ENCODE data around the gene KIAA0232.

The KIAA0232 gene

DNA sequence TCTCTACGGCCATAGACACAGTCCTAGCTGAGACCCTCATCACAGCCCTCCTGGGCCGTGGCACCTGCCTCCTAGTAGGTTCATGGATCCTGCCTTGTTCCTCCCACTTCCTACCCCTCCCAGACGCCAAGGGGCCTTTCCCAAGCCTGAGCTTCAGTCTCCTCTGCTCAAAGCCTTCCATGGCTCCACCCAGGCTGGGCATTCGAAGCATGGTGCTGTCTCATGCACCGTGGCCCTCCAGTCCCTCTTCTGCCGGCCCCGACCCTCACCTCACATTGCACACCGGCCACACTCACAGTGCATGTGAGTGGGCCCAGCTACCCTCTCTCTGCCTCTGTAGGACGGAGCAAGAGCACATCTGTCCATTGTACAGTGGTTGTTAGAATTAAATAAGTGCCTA, 21.7 kb upstream of the KIAA0232 start:
- Histone ChIP-seq H3K9me3 (ENCODE audit: control insufficient read depth, insufficient read depth, low read length) (no peaks in the 10 kb centered on the region), H3K9ac (ENCODE audit: low read depth, low read length) (no peak overlapping the region), H3K4me1 (ENCODE audit: control insufficient read depth, insufficient read depth, low read length) (no peaks in the 10 kb centered on the region), H3K36me3 (ENCODE audit: control insufficient read depth, insufficient read depth, low read length) (no peaks in the 10 kb centered on the region), H3K4me3 (ENCODE audit: low read depth, low read length) (no peak overlapping the region), H3K27ac (ENCODE audit: low read depth, low read length) (no peak overlapping the region), H3K27me3 (ENCODE audit: control insufficient read depth, insufficient read depth, low read length) (no peaks in the 10 kb centered on the region)

DNA sequence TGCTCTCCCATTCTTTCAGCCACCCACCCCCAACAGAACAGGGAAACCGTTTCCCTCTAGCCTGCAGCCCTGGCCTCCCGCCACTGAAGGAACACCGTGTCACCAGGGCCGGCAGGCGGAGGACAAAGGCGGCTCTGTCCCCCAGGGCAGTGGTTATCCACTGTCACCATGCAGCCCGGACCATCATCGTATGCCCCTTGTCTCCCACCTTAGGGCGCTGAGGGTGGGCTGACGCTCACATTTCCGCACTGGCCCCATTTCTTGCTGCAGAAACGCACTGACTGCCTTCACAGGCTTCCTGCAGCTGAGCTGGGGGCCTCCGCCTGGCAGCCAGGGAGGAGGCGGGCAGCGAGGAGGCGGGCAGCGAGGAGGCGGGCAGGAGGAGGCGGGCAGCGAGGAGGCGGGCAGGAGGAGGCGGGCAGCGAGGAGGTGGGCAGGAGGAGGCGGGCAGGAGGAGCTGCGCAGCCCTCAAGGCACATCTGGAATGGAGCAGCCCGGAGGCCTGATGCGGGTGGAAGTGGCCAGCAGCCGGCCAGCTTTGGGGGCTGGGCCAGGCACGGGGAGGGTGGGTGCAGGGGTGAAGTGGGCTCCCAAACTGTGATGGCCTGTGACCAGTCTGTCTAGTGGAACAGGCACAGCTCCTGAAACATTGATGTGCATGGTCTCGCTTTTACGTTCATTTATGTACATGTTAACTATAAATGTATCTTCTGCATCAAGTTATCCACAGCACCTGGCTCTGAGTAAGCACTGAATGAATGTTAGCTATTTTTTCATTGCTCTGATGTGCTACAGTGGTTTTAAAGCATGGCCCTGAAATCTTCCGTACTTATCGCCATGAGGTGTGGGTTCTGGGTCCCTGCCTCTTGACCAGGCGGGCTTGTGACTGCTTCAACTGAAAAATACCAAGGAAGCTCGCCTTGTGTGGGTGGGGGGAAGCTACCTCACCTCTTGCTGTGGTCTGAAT, 20.6 kb upstream of the KIAA0232 start:
- Histone ChIP-seq H3K27ac (ENCODE audit: low read depth, low read length) (no peak overlapping the region), H3K36me3 (ENCODE audit: control insufficient read depth, insufficient read depth, low read length) (no peaks in the 10 kb centered on the region), H3K9me3 (ENCODE audit: control insufficient read depth, insufficient read depth, low read length) (no peaks in the 10 kb centered on the region), H3K4me1 (ENCODE audit: control insufficient read depth, insufficient read depth, low read length) (no peaks in the 10 kb centered on the region), H3K27me3 (ENCODE audit: control insufficient read depth, insufficient read depth, low read length) (no peaks in the 10 kb centered on the region), H3K9ac (ENCODE audit: low read depth, low read length) (no peak overlapping the region), H3K4me3 (ENCODE audit: low read depth, low read length) (no peak overlapping the region)

DNA sequence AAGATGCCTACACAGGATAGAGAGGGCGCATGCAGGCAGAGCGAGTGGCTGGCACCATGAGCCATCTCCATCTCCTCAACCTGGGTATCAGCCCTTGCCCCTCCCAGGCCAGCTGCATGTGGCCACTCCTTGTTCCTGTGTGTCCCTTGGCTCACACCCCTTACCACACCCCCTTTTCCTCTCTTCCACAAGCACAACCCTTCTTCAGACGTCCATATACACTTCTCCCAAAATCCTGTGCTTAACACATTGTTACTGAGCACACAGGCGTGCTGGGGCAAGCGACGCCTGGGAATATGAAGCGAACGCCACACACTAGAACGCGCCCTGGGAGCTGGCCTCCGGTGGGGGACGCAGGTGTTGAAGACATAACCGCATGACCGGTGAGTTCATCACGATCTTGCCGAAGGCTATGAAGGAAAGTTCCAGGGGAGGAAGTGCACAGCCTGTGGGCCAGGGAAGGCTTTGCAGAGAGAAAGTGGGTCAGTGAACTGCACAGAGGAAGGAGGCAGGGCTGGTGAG, 19.1 kb upstream of the KIAA0232 start:
- H3K4me3 ChIP-seq (ENCODE audit: low read depth, low read length), result no peak overlapping the region
- H3K9me3 ChIP-seq (ENCODE audit: control insufficient read depth, insufficient read depth, low read length), result no peaks in the 10 kb centered on the region
- H3K4me1 ChIP-seq (ENCODE audit: control insufficient read depth, insufficient read depth, low read length), result no peaks in the 10 kb centered on the region
- H3K27ac ChIP-seq (ENCODE audit: low read depth, low read length), result no peak overlapping the region
- H3K27me3 ChIP-seq (ENCODE audit: control insufficient read depth, insufficient read depth, low read length), result no peaks in the 10 kb centered on the region
- no peak overlapping the region for H3K9ac ChIP-seq (ENCODE audit: low read depth, low read length)
- H3K36me3 ChIP-seq (ENCODE audit: control insufficient read depth, insufficient read depth, low read length), result no peaks in the 10 kb centered on the region

DNA sequence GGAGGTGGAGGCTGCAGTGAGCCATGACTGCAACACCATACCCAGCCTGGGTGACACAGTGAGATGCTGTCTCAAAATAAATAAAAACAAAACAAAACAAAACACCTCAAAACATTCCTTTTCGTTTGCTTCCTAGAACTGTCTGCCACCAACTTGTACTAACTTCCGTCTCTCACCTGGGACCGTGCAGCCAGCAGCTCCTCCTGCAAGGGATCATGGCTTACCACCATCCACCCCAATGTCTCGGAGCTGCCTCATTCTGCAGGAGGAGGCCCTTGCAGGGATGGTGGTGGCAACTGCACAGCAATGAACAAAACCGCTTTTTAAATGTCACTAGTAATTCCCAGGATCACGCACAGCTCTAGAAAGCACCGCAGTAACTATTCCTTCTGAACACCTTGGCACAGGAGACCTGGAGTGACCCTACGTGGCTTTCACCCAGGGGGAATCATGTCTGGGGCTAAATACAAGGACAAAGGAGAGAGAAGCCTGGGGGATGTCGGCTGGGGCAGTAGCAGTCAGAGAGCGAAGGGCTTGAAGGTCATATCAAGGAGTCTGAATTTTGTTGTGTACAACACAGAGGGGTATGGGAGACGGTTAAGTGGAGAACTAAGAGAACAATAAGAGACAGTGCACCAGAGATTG, 17.4 kb upstream of the KIAA0232 start:
- H3K4me1 ChIP-seq (ENCODE audit: control insufficient read depth, insufficient read depth, low read length), result no peaks in the 10 kb centered on the region

DNA sequence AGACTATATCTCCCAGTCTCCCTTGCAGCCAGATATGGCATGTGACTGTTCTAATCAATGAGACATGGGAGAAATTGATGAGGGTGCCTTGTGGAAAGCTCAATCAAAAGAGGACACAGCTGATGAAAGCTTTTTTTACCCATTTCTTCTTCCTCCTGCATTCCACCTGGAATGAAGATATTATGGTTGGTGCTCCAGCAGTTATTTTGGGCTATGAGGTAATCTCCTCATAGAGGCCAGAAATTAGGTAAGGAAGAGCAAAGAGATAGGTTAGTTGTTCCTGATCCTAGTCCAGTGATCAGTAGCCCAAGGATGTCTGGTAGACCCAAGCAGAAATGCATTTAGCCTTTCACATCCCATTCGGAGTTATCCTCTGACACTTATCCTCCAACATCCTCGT, 16.8 kb upstream of the KIAA0232 start:
- no peak overlapping the region for H3K9ac ChIP-seq (ENCODE audit: low read depth, low read length)
- no peak overlapping the region for H3K4me3 ChIP-seq (ENCODE audit: low read depth, low read length)
- H3K9me3 ChIP-seq (ENCODE audit: control insufficient read depth, insufficient read depth, low read length), result no peaks in the 10 kb centered on the region
- H3K27ac ChIP-seq (ENCODE audit: low read depth, low read length), result no peak overlapping the region
- H3K4me1 ChIP-seq (ENCODE audit: control insufficient read depth, insufficient read depth, low read length), result no peaks in the 10 kb centered on the region
- H3K36me3 ChIP-seq (ENCODE audit: control insufficient read depth, insufficient read depth, low read length), result no peaks in the 10 kb centered on the region
- H3K27me3 ChIP-seq (ENCODE audit: control insufficient read depth, insufficient read depth, low read length), result no peaks in the 10 kb centered on the region

More for the DNA sequence above, 17.4 kb upstream of the KIAA0232 start:
- Histone ChIP-seq H3K9ac (ENCODE audit: low read depth, low read length) (no peak overlapping the region), H3K4me3 (ENCODE audit: low read depth, low read length) (no peak overlapping the region), H3K27ac (ENCODE audit: low read depth, low read length) (no peak overlapping the region), H3K36me3 (ENCODE audit: control insufficient read depth, insufficient read depth, low read length) (no peaks in the 10 kb centered on the region), H3K27me3 (ENCODE audit: control insufficient read depth, insufficient read depth, low read length) (no peaks in the 10 kb centered on the region), H3K9me3 (ENCODE audit: control insufficient read depth, insufficient read depth, low read length) (no peaks in the 10 kb centered on the region)

DNA sequence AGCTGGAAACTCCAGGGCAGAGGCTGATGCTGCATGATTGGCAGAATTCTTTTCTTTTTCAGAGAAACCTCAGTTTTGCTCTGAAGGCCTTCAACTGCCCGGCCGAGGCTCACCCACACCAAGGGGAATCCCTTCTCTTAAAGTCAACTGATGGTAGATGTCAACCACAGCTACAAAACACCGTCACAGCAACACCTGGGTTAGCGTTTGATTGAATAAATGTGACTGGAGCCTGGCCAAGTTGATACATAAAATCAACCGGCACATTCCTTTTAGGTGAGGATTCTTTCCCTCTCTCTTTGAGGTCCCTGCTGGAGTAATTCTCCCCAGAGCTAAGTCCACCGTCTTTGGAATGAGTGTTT, 15.2 kb upstream of the KIAA0232 start:
- no peaks in the 10 kb centered on the region for H3K27me3 ChIP-seq (ENCODE audit: control insufficient read depth, insufficient read depth, low read length)
- H3K9ac ChIP-seq (ENCODE audit: low read depth, low read length), result no peak overlapping the region
- H3K9me3 ChIP-seq (ENCODE audit: control insufficient read depth, insufficient read depth, low read length), result no peaks in the 10 kb centered on the region
- no peaks in the 10 kb centered on the region for H3K36me3 ChIP-seq (ENCODE audit: control insufficient read depth, insufficient read depth, low read length)
- no peak overlapping the region for H3K4me3 ChIP-seq (ENCODE audit: low read depth, low read length)
- H3K4me1 ChIP-seq (ENCODE audit: control insufficient read depth, insufficient read depth, low read length), result no peaks in the 10 kb centered on the region
- H3K27ac ChIP-seq (ENCODE audit: low read depth, low read length), result no peak overlapping the region

DNA sequence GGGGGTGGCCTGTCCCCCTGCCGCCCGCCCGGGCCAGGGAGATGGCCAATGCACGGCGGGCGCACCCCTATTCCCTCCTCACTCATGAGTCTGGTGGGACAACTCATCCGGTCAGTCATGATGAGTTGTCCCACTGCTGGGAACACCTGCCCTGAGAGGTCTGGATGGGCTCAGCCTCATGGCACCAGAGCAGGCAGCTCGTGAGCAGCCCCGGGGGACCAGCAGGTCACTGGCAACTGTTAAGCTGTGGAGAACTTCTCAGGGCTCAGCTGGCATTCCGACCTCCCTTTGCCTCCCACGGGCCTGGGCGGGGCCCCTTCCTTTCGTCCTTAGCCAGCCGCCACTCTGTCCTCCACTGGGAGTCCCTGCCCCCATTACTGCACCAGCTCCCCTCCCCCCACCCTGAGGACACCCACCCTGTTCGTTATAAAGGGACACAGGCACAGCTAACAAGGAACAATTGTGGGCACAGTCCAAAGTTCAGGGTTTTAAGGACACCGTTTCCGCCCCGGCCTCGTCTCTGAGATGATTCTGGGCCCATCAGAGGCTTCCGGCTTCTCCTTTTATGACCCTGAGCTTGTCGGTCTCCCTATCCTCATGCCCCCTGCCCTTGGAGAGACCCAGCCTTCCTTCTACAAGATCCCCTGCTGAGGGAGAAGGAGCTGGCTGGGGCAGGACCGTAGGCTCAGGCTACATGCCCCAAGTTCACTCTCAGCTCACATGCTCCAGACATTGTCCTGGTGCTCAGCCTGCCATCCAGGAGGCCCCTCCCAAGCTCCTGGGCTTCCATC, 14.6 kb upstream of the KIAA0232 start:
- no peaks in the 10 kb centered on the region for H3K27me3 ChIP-seq (ENCODE audit: control insufficient read depth, insufficient read depth, low read length)
- H3K9me3 ChIP-seq (ENCODE audit: control insufficient read depth, insufficient read depth, low read length), result no peaks in the 10 kb centered on the region
- H3K9ac ChIP-seq (ENCODE audit: low read depth, low read length), result no peak overlapping the region
- no peaks in the 10 kb centered on the region for H3K4me1 ChIP-seq (ENCODE audit: control insufficient read depth, insufficient read depth, low read length)
- no peaks in the 10 kb centered on the region for H3K36me3 ChIP-seq (ENCODE audit: control insufficient read depth, insufficient read depth, low read length)
- no peak overlapping the region for H3K4me3 ChIP-seq (ENCODE audit: low read depth, low read length)
- H3K27ac ChIP-seq (ENCODE audit: low read depth, low read length), result no peak overlapping the region

DNA sequence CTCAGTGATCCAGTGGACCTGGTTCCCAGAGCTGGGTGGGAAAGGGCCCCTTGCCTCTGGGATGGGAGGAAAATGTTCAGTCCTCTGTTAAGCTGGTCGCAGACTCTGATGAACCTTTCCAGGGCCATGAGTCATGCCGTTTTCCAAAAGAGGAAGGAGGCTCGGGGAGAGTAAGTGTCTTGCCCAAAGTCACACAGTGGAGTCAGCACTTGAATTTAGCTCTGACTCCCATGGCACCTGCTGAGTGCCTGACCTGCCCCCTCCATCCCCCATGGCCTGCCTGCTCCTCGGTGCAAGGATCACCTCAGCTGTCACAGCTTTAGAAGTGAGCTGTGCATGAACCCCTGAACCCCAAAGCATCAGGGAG, 14.0 kb upstream of the KIAA0232 start:
- no peaks in the 10 kb centered on the region for H3K27me3 ChIP-seq (ENCODE audit: control insufficient read depth, insufficient read depth, low read length)
- no peaks in the 10 kb centered on the region for H3K4me1 ChIP-seq (ENCODE audit: control insufficient read depth, insufficient read depth, low read length)
- H3K4me3 ChIP-seq (ENCODE audit: low read depth, low read length), result no peak overlapping the region
- H3K9ac ChIP-seq (ENCODE audit: low read depth, low read length), result no peak overlapping the region
- no peaks in the 10 kb centered on the region for H3K36me3 ChIP-seq (ENCODE audit: control insufficient read depth, insufficient read depth, low read length)
- no peaks in the 10 kb centered on the region for H3K9me3 ChIP-seq (ENCODE audit: control insufficient read depth, insufficient read depth, low read length)
- H3K27ac ChIP-seq (ENCODE audit: low read depth, low read length), result no peak overlapping the region

DNA sequence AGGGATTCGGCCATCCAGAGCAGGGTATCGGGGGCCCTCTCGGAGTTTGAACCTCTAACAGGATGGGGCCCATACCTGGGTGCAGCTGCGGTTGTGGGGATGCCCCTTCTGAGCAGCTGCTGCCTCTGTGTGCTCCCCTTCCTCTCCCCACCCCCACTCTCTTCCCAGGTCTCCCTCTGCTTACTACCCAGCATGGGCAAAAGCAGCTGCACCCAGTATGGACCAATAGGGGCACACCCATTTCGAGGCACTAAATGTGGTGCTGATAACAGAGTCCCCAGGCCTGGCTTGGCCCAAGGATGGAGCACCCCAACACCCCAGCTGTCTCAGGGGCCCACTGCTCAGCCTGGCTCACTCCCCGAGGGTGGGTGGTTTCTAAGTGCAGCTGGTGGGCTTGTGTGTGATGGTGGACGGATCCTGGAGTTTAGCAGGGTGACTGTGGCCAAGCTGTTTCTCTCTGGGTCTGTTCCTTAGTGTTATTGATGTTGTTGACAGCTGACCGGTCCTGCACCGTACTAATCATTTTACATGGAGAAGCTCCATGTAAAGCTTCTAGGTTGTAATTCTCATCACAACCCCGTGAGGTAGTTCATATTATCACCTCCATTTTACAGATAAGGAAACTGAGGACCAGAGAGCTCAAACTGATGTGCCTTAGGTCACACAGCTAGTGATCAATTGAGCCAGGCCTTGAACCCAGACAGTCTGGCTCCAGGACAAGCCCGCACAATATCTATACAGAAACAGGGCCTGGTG, 13.1 kb upstream of the KIAA0232 start:
- no peaks in the 10 kb centered on the region for H3K36me3 ChIP-seq (ENCODE audit: control insufficient read depth, insufficient read depth, low read length)
- H3K27ac ChIP-seq (ENCODE audit: low read depth, low read length), result no peak overlapping the region
- H3K9me3 ChIP-seq (ENCODE audit: control insufficient read depth, insufficient read depth, low read length), result no peaks in the 10 kb centered on the region
- H3K9ac ChIP-seq (ENCODE audit: low read depth, low read length), result no peak overlapping the region
- no peaks in the 10 kb centered on the region for H3K4me1 ChIP-seq (ENCODE audit: control insufficient read depth, insufficient read depth, low read length)
- no peak overlapping the region for H3K4me3 ChIP-seq (ENCODE audit: low read depth, low read length)
- H3K27me3 ChIP-seq (ENCODE audit: control insufficient read depth, insufficient read depth, low read length), result no peaks in the 10 kb centered on the region

DNA sequence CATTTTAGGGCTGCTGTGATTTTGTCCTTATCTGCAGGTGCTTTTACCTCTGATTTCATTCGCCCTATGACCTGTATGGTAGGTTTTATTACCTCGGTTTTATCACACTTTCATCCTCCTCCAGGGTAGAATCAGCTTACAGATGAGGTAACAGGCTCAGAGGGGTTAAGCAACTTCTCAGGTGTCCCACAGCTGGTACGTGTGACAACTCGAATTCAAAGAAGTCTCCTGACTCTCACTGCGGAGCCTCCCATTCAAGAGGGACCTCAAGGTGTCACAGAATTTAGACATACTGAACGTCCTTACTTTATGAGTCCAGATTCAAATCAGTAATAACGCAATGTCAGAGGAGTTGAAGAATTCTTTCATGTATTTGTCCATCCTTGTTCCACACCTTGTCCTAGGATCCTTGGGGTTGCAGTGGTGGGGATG, 12.5 kb upstream of the KIAA0232 start:
- Histone ChIP-seq H3K36me3 (ENCODE audit: control insufficient read depth, insufficient read depth, low read length) (no peaks in the 10 kb centered on the region), H3K9ac (ENCODE audit: low read depth, low read length) (no peak overlapping the region), H3K27ac (ENCODE audit: low read depth, low read length) (no peak overlapping the region), H3K27me3 (ENCODE audit: control insufficient read depth, insufficient read depth, low read length) (no peaks in the 10 kb centered on the region), H3K9me3 (ENCODE audit: control insufficient read depth, insufficient read depth, low read length) (no peaks in the 10 kb centered on the region), H3K4me1 (ENCODE audit: control insufficient read depth, insufficient read depth, low read length) (no peaks in the 10 kb centered on the region), H3K4me3 (ENCODE audit: low read depth, low read length) (no peak overlapping the region)

Measured in HUES48 (cell line).